AG09309 (cell line): Measurements from ENCODE around the gene DOCK2.
A peak's percentile ranks its signal among the peaks of the same experiment; 100 is the strongest.

Experiments
- DNase-seq: peaks from one replicate; pipeline ENCODE4 v3.0.0-alpha.2; 2010; ENCODE audit warnings: low read depth
- H3K4me3 ChIP-seq: 2 replicates; pipeline ENCODE4 v1.5.1; 2011; ENCODE audit warnings: mild to moderate bottlenecking, low read depth, low read length, moderate library complexity; ENCODE audit not compliant: control insufficient read depth
- TF ChIP-seq, protein P1 (sequence below): IDR thresholded peaks from 2 replicates; pipeline ENCODE4 v1.5.1; 2011; ENCODE audit warnings: mild to moderate bottlenecking, low read depth, low read length, inconsistent platforms; ENCODE audit not compliant: insufficient read depth, control insufficient read depth; ENCODE audit errors: missing control alignments

DOCK2 gene

GRCh38 chr5:169811023-169811422 lies 173.9 kb downstream of the DOCK2 start:
- no peak for DNase-seq
- TF ChIP-seq, protein P1, sequence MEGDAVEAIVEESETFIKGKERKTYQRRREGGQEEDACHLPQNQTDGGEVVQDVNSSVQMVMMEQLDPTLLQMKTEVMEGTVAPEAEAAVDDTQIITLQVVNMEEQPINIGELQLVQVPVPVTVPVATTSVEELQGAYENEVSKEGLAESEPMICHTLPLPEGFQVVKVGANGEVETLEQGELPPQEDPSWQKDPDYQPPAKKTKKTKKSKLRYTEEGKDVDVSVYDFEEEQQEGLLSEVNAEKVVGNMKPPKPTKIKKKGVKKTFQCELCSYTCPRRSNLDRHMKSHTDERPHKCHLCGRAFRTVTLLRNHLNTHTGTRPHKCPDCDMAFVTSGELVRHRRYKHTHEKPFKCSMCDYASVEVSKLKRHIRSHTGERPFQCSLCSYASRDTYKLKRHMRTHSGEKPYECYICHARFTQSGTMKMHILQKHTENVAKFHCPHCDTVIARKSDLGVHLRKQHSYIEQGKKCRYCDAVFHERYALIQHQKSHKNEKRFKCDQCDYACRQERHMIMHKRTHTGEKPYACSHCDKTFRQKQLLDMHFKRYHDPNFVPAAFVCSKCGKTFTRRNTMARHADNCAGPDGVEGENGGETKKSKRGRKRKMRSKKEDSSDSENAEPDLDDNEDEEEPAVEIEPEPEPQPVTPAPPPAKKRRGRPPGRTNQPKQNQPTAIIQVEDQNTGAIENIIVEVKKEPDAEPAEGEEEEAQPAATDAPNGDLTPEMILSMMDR = no peak
- no peak overlapping the region for H3K4me3 ChIP-seq

DNA sequence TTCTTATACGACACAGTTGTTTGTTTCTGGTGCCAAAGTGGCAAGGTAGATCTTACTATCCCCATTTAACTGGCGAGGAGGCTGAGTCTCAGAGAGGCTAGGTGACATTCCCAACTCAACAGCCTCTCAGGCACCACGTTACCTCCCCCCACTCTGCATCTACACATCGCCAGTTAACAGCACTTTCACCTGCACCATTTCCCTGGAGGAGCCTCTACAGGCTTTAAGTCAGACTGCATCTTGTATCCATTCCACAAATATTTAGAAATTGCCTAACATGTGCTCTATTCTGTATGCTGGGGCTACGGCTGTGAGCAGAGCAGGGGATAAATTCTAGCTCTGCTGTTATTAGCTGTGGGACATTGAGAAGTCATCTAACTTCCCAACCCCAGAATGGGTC lies 174.6 kb downstream of the DOCK2 start:
- TF ChIP-seq, protein P1 = no peak
- H3K4me3 ChIP-seq = no peak overlapping the region
- DNase-seq = no peak

GRCh38 chr5:169812786-169813185 lies 175.7 kb downstream of the DOCK2 start:
- no peak overlapping the region for H3K4me3 ChIP-seq
- DNase-seq = no peak
- TF ChIP-seq, protein P1 = no peak

- H3K4me3 ChIP-seq = no peak overlapping the region
- DNase-seq = no peak
- TF ChIP-seq, protein P1 = no peak
These were observed 177.0 kb downstream of the DOCK2 start for GRCh38 chr5:169814045-169814444.

DNA sequence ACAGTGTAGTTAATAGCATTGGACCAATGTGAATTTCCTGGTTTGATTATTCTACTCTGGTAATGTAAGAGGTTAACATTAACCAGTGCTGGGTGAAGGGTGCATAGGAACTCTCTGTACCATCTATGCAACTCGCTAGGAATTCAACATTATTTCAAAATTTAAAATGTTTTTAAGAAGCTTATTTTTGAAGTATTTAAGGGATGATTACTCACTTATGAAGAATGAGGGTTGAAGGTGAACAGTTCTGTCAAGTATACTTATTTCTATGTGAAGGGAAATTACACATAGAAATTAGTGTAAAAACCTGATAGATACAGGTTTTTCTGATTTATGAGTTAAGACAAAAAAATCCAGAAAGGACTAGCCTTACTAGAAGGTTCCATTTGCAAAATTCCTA lies 177.4 kb downstream of the DOCK2 start:
- no peak overlapping the region for H3K4me3 ChIP-seq
- DNase-seq = no peak
- TF ChIP-seq, protein P1 = no peak

GRCh38 chr5:169817031-169817430 lies 180.0 kb downstream of the DOCK2 start:
- no peak overlapping the region for H3K4me3 ChIP-seq
- DNase-seq = no peak
- TF ChIP-seq, protein P1 = no peak

- H3K4me3 ChIP-seq = no peak overlapping the region
- DNase-seq = no peak
- TF ChIP-seq, protein P1 = peak; percentile 35
These were observed 189.5 kb downstream of the DOCK2 start for GRCh38 chr5:169826618-169827017.
